Measurements from ENCODE around the gene TOM1L2.

Gene TOM1L2

DNA sequence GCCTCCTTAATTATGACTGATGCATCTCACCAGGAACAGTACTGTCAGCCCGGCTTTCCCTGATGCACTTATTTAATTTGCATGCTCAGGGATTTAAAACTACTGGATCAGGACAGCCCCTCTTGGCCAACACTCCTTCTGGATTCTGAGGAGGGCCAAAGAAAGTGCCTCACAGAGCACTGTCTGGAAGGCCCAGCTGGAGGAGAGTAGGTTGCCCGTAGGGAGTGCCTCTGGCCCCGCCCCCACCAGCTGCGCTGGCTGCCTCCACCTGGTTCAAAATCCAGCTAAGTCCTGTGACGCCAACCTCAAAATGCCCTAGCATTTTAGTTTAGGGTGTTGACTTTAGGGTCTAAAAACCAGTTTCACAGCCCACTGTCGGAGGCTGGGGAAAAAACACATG lies 86.0 kb downstream of the TOM1L2 start:
- in situ Hi-C loops (cut with MboI; ENCODE audit: low pct_unique_long_range_greater_than_20kb, low sequenced_read_pairs, unreplicated experiment), result loop anchor here (10.0 kb wide), 1 partner anchor 149 kb away; the partner anchor contains the start of genes ATPAF2 and GID4
- TF ChIP-seq, protein P1, sequence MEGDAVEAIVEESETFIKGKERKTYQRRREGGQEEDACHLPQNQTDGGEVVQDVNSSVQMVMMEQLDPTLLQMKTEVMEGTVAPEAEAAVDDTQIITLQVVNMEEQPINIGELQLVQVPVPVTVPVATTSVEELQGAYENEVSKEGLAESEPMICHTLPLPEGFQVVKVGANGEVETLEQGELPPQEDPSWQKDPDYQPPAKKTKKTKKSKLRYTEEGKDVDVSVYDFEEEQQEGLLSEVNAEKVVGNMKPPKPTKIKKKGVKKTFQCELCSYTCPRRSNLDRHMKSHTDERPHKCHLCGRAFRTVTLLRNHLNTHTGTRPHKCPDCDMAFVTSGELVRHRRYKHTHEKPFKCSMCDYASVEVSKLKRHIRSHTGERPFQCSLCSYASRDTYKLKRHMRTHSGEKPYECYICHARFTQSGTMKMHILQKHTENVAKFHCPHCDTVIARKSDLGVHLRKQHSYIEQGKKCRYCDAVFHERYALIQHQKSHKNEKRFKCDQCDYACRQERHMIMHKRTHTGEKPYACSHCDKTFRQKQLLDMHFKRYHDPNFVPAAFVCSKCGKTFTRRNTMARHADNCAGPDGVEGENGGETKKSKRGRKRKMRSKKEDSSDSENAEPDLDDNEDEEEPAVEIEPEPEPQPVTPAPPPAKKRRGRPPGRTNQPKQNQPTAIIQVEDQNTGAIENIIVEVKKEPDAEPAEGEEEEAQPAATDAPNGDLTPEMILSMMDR (IDR thresholded peaks at IDR 0.05; ENCODE audit: extremely low read depth, insufficient read depth, missing control alignments), result no peak
- no peak for DNase-seq (ENCODE audit: low spot score)

DNA sequence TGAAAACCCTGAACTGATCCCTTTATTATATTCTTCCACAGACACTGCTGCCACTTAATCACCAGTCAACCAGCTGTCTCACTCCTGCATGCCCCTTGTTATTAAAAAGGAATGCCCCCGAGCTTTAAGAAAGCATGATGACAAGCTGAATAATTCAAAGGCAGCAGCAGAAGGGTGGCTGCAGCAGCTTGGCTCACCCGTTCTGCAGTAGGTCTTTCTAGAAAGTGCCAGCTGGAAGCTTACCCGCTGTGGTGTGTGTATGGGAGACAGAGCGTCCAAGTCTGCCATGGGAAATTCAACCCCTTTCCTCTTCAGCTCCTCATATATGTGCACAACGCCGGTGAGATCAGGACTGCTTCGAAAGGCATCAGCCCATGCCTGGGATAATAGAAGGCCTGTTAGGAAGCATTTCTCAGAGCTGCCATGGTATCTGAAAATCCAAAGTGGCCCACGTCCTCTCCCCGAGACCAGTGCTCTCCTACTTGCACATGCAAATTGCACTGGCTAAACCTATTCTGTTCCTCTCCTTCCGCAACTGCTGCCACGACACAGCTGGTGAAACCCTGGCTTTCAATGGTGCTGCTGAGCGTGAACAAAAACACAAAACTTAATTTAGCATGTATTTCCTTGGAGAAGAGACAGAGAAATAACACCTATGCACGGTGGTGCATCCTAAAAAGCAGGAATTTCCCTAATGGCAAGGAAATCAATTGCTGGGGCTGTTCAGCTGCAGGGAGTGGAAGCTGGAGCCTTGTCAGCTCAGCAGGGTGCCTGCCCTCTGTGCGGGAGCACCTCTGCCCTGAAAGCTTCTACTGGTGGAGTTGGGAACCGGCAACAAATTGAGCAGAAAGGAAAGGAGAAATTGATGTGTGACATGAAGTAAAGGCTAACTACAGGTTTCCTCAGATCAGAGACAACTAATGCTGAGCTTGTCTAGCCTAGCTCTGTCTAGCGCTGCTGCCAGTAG lies 87.5 kb downstream of the TOM1L2 start:
- in situ Hi-C loops (cut with MboI; ENCODE audit: low pct_unique_long_range_greater_than_20kb, low sequenced_read_pairs, unreplicated experiment), result loop anchor here (10.0 kb wide), 1 partner anchor 150 kb away; the partner anchor contains the start of genes ATPAF2 and GID4
- no peak for DNase-seq (ENCODE audit: low spot score)
- TF ChIP-seq, protein P1 (IDR thresholded peaks at IDR 0.05; ENCODE audit: extremely low read depth, insufficient read depth, missing control alignments), result no peak

DNA sequence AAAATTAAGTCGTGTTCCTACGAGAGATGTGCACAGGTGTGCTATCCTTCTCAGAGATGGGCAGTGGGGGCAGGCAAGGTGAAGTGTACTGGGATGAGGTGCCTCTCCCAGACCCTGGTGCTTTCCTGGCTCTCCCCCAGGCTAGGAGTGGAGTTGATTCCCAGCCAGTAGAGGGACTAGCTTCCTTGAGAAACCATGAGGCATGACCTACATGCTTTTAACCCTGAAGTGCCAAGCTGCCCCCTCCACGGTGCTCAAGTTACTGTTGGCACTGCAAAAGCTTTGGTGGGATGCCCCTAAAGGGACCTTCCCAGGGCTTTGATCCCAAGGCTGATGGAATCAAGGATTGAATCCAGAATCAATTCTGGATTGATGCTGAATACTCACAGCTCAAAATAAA lies 88.4 kb downstream of the TOM1L2 start:
- TF ChIP-seq, protein P1 (IDR thresholded peaks at IDR 0.05; ENCODE audit: extremely low read depth, insufficient read depth, missing control alignments), result no peak
- in situ Hi-C loops (cut with MboI; ENCODE audit: low pct_unique_long_range_greater_than_20kb, low sequenced_read_pairs, unreplicated experiment), result loop anchor here (10.0 kb wide), 1 partner anchor 151 kb away; the partner anchor contains the start of genes ATPAF2 and GID4
- DNase-seq (ENCODE audit: low spot score), result no peak

DNA sequence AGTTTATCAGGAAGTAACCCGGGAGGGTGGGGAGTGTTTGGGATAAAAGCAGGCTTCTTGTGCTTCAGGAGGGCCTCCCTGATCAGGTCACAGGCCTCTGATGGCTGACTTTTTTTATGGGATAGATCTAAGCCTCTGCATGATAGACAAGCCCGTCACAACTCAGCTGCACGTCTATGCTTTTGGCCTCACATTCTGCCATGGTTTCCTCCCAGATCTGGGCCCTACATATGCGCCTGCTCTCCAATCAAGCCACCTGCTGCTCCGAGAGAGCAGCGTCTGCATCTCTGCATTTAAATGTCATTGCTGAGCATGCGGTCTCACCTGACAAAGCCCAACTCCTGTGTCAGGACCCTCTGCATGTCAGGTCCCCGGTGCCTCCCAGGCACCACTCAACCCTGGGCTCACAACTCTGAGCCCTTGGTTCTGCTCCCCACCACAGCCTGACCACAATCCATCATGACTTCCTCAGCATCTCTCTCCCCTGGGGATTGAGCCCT lies 90.1 kb downstream of the TOM1L2 start:
- TF ChIP-seq, protein P1 (IDR thresholded peaks at IDR 0.05; ENCODE audit: extremely low read depth, insufficient read depth, missing control alignments), result no peak
- in situ Hi-C loops (cut with MboI; ENCODE audit: low pct_unique_long_range_greater_than_20kb, low sequenced_read_pairs, unreplicated experiment), result loop anchor here (10.0 kb wide), 1 partner anchor 153 kb away; the partner anchor contains the start of genes ATPAF2 and GID4
- no peak for DNase-seq (ENCODE audit: low spot score)

DNA sequence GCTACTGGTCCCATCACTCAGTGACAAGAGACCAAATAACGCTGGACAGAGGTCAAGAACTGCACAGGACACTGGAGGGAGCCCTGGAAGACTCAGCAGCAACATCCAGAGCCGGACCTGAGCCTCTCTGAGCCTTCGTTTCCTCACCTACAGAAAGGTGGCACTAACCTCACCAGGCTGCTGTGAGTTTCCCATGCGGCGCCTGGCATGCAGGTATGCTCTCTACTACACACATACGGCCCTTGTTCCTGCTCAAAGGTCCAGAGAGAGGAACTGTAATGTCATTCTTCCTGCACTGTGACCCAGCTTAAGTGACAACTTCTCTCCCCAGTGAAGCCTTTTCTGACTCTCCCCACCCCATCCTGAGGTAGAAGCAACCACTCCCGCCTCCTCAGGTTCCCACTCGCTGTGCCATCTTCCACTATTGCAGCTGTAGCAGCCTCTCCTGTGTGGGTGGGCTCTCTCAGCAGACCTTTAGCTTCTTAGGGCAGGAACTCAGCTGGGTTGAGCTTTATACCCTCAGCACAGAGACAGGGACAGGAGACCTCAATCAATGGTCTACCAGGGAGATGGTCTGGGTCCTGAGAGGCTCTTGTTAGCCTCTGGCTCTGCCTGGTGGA lies 91.5 kb downstream of the TOM1L2 start:
- DNase-seq (ENCODE audit: low spot score), result no peak
- in situ Hi-C loops (cut with MboI; ENCODE audit: low pct_unique_long_range_greater_than_20kb, low sequenced_read_pairs, unreplicated experiment), result loop anchor here (10.0 kb wide), 1 partner anchor 154 kb away; the partner anchor contains the start of genes ATPAF2 and GID4
- TF ChIP-seq, protein P1 (IDR thresholded peaks at IDR 0.05; ENCODE audit: extremely low read depth, insufficient read depth, missing control alignments), result no peak
